Thyroid gland (tissue), 4 donors: ENCODE measurements around the gene ING3. TPM values are rescaled to one million over a fixed set of nuclear protein-coding genes. Genes with fewer than 3 reads are reported as not detected.

ENCODE experiments used
- DNase-seq, 2 donors: peaks; one replicate each; pipeline ENCODE4 v3.0.0-alpha.2; 2019
- H3K27ac ChIP-seq, 3 donors: fragments of 200-600 bp; sonication (generic); 1 replicate in 2 of 3; 2 replicates in 1 of 3; pipeline ENCODE4 v1.5.1; 2016 to 2019; ENCODE audit warnings: mild to moderate bottlenecking in 1 of 3, moderate library complexity in 1 of 3
- H3K27me3 ChIP-seq: fragments of 200-600 bp; sonication (generic); one replicate; pipeline ENCODE4 v1.5.1; 2019
- H3K36me3 ChIP-seq, 2 donors: fragments of 200-600 bp; sonication (generic); one replicate each; pipeline ENCODE4 v1.5.1; 2016 to 2019
- H3K4me1 ChIP-seq, 2 donors: fragments of 200-600 bp; sonication (generic); one replicate each; pipeline ENCODE4 v1.5.1; 2017 to 2019
- H3K4me3 ChIP-seq, 3 donors: fragments of 200-600 bp; sonication (generic); replicated peaks in 1 of 3; 1 replicate in 2 of 3; 2 replicates in 1 of 3; pipeline ENCODE4 v1.5.1; 2016; ENCODE audit warnings: mild to moderate bottlenecking in 1 of 3
- H3K9me3 ChIP-seq: fragments of 200-600 bp; sonication (generic); one replicate; pipeline ENCODE4 v1.5.1; 2017
- POLR2A ChIP-seq, 2 donors: fragments of 450-650 bp; IDR thresholded peaks; one replicate each; pipeline ENCODE4 v1.6.1; 2017; ENCODE audit warnings: antibody characterized with exemption in 2 of 2, mild to moderate bottlenecking in 2 of 2, moderate library complexity in 1 of 2
- WGBS, 2 donors: methylation state at CpG; one replicate each; pipeline ENCODE4 v1.1.5; 2017; 5-methylcytosine and 5-hydroxymethylcytosine counted together
- intact Hi-C: fragments of 100-400 bp; cut with DNase I; formaldehyde crosslinking; loops from one replicate; pipeline ENCODE4 v1.15.1; 2023
- total RNA-seq, 4 donors: library from RNA; depleted of rRNA; stranded (reverse); fragments of >200 nt; gene quantifications; one replicate each; pipeline ENCODE4 v1.2.3, GENCODE V29; 2016
- TF ChIP-seq, protein P1 (sequence below), 6 experiments: fragments of 200-600 bp in 3 of 6; fragments of 450-650 bp in 3 of 6; sonication (generic) in 3 of 6; IDR thresholded peaks; one replicate each; pipeline ENCODE4 v1.5.1; 2016 to 2019; ENCODE audit warnings: antibody characterized with exemption in 6 of 6, mild to moderate bottlenecking in 2 of 6, inconsistent platforms in 1 of 6, moderate library complexity in 1 of 6

Gene ING3
- total RNA-seq, 4 donors from 2014 or later, result 23.7 to 40.8 (median 37.1) TPM

DNA sequence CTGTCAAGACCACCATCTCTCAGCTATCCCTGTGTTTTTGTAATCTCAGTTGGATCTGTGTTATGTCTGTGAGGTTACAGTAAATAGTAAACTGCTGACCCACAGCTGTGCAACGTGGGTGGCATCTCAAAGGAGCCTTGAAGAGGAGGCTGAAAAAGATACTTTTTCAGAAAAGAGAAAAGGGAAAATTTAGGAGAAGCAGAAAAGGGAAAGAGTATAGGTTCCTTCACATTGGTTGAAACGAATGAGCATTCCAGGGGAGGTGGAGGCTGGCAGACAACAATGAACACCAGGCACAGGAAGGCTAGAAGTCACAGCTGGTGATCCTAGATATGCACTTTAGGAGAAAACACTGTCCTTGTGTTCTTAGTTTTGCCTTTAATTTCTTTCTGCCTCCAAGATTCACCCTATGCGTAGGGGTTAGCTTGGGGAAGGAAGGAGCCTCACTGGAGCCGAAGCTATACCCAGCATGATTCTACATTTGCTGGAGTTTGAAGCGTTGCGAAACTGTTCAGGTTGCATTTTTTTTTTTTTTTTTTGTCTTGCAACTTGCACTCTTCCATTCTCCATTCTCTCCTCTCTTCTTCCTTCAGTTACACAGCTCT, 56.2 kb downstream of the ING3 start:
- DNase-seq, result no peak
- TF ChIP-seq, protein P1, sequence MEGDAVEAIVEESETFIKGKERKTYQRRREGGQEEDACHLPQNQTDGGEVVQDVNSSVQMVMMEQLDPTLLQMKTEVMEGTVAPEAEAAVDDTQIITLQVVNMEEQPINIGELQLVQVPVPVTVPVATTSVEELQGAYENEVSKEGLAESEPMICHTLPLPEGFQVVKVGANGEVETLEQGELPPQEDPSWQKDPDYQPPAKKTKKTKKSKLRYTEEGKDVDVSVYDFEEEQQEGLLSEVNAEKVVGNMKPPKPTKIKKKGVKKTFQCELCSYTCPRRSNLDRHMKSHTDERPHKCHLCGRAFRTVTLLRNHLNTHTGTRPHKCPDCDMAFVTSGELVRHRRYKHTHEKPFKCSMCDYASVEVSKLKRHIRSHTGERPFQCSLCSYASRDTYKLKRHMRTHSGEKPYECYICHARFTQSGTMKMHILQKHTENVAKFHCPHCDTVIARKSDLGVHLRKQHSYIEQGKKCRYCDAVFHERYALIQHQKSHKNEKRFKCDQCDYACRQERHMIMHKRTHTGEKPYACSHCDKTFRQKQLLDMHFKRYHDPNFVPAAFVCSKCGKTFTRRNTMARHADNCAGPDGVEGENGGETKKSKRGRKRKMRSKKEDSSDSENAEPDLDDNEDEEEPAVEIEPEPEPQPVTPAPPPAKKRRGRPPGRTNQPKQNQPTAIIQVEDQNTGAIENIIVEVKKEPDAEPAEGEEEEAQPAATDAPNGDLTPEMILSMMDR (IDR thresholded peaks at IDR 0.05), result no peak
- TF ChIP-seq POLR2A (IDR thresholded peaks at IDR 0.05), result no peak
- no peaks in the 10 kb centered on the region for H3K27me3 ChIP-seq
- intact Hi-C loops, result no loop called here
- no peak overlapping the region for H3K27ac ChIP-seq
- 74 to 79% methylated on average over 6 of the region's 6 CpGs for WGBS, 2 donors
- no peaks in the 10 kb centered on the region for H3K36me3 ChIP-seq
- no peaks in the 10 kb centered on the region for H3K9me3 ChIP-seq
- no peak overlapping the region for H3K4me3 ChIP-seq
- no peaks in the 10 kb centered on the region for H3K4me1 ChIP-seq

DNA sequence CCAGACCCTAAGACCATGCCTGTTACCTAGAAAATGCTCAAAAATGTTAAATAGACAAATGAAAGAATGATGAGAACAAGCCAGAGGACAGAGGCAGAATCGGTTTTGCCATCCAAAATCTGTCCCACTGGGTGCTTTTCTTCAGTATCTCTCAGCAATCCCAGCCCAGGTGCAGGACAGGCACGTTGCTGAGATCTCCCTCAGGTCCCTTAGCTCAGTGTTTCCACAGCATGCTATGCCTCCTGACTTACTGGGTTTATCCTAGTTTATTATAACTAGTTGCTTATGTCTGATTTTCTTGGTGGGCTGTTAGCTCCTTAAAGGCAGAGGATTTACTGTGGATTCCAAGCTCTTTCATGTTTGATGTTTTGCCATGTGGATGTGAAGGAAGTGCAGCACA, 58.2 kb downstream of the ING3 start:
- no peak for DNase-seq
- no peaks in the 10 kb centered on the region for H3K9me3 ChIP-seq
- intact Hi-C loops, result no loop called here
- no peak overlapping the region for H3K27ac ChIP-seq
- TF ChIP-seq POLR2A (IDR thresholded peaks at IDR 0.05), result no peak
- TF ChIP-seq, protein P1 (IDR thresholded peaks at IDR 0.05), result no peak
- H3K4me3 ChIP-seq, result no peak overlapping the region
- H3K36me3 ChIP-seq, result no peaks in the 10 kb centered on the region
- WGBS, 2 donors, result 84 to 92% methylated on average over 2 of the region's 2 CpGs
- H3K4me1 ChIP-seq, result peaks cover 0 to 3% of the 10 kb centered on the region in 2 donors
- no peaks in the 10 kb centered on the region for H3K27me3 ChIP-seq

DNA sequence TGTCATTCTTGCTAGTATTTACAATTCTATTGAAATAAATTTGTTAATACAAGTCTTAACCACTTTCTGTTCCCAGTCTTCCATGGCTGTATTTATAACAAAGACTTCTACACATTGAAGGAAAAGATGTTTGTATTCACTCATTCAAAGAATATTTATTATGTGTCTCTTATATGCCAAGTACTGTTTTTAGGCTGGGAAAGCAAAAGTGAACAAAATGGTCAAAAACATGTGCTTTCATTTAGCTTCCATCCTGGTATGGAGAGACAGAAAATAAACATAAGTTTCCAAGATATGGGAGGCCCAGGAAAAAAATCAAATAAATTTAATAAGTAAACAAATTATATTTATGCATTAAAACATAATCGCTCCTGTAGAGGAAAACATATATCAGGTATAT, 60.8 kb downstream of the ING3 start:
- TF ChIP-seq, protein P1 (IDR thresholded peaks at IDR 0.05), result no peak
- TF ChIP-seq POLR2A (IDR thresholded peaks at IDR 0.05), result no peak
- H3K4me3 ChIP-seq, result no peak overlapping the region
- no peak for DNase-seq
- H3K36me3 ChIP-seq, result no peaks in the 10 kb centered on the region
- no peaks in the 10 kb centered on the region for H3K9me3 ChIP-seq
- H3K27ac ChIP-seq, result no peak overlapping the region
- peaks cover 0 to 3% of the 10 kb centered on the region in 2 donors for H3K4me1 ChIP-seq
- 92 to 95% methylated on average over 1 of the region's 1 CpG for WGBS, 2 donors
- no peaks in the 10 kb centered on the region for H3K27me3 ChIP-seq
- intact Hi-C loops, result no loop called here

DNA sequence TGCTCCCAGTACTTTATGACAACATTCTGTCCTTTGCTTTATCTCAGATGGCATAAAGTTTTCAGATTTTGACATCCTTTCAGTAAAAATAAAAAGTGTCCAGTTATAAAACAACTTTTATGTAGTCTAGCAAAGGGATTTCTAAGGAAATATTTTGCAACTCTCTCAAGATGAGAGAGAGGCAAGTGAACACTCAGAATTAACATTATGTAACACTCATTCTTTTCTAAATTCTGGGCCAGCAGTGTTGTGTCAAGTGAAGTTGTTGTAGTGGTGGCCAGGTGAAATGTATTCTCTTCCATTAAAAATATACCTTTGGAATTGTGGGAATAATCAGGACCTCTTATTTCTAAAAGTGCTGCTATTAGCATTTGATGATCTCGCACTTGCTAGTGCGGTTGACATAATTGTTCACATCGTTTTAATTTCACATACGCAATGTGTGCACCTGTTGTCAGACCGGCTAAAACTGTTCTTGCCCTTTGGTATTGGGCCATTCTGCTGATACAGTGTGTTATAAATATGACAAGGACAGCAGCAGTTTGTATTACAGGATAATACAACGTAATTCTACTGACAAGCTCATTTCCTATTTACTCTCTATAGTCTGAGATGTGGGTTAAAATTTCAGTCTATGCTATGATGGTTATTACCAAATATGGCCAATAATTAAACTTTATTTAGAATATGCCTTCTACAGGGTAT, 61.7 kb downstream of the ING3 start:
- 77 to 92% methylated on average over 6 of the region's 6 CpGs for WGBS, 2 donors
- H3K27ac ChIP-seq, result no peak overlapping the region

DNA sequence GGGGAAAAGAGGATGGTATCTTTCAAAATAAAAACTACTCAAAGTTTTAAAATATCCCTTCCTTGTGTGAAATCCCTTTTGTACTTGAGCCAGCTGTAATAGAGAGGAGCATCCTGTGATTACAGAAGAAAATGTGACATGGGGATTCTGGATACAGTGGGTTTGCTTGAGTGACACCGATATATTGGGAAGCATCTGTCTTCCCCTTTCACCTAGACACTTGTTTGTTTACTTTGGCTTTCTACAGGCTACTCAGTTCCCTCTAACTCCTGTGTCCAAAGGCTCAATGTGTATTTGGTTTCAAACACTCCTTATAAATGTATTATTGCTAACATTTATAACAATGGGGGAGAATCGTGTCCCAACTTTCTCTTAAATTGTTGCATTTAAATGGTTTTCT, 62.3 kb downstream of the ING3 start:
- DNase-seq, result no peak
- intact Hi-C loops, result no loop called here
- WGBS, 2 donors, result 73 to 81% methylated on average over 2 of the region's 2 CpGs
- no peak overlapping the region for H3K4me3 ChIP-seq
- no peaks in the 10 kb centered on the region for H3K36me3 ChIP-seq
- H3K27ac ChIP-seq, result no peak overlapping the region
- peaks cover 0 to 3% of the 10 kb centered on the region in 2 donors for H3K4me1 ChIP-seq
- no peaks in the 10 kb centered on the region for H3K9me3 ChIP-seq
- H3K27me3 ChIP-seq, result no peaks in the 10 kb centered on the region
- TF ChIP-seq, protein P1 (IDR thresholded peaks at IDR 0.05), result no peak
- TF ChIP-seq POLR2A (IDR thresholded peaks at IDR 0.05), result no peak

More for the DNA sequence above, 61.7 kb downstream of the ING3 start:
- no peaks in the 10 kb centered on the region for H3K27me3 ChIP-seq
- DNase-seq, result no peak
- H3K9me3 ChIP-seq, result no peaks in the 10 kb centered on the region
- H3K4me1 ChIP-seq, result peaks cover 0 to 3% of the 10 kb centered on the region in 2 donors
- no peak overlapping the region for H3K4me3 ChIP-seq
- TF ChIP-seq POLR2A (IDR thresholded peaks at IDR 0.05), result no peak
- TF ChIP-seq, protein P1 (IDR thresholded peaks at IDR 0.05), result no peak
- no peaks in the 10 kb centered on the region for H3K36me3 ChIP-seq
- intact Hi-C loops, result no loop called here
